HepG2 (cell line): ENCODE results near the gene ARHGAP5. TPM values are rescaled to one million over a fixed set of nuclear protein-coding genes. Genes with fewer than 3 reads are reported as not detected.
"Not testable (repeated sequence)": the region's sequence is repeated elsewhere in the genome, so short reads cannot be mapped to it uniquely, and the experiment has no call there.

Experiments used
- FOXP4 ChIP-seq: sonication (generic); formaldehyde crosslinking; IDR thresholded peaks from 2 replicates; pipeline ENCODE4 v1.4.0; 2020; ENCODE audit warnings: missing genetic modification reagents
- POGZ ChIP-seq: sonication (generic); formaldehyde crosslinking; IDR thresholded peaks from 2 replicates; pipeline ENCODE4 v1.4.0; 2020; ENCODE audit warnings: mild to moderate bottlenecking, missing genetic modification reagents
- SOX13 ChIP-seq, 3 experiments: fragments of 450-650 bp in 1 of 3; sonication (generic) in 1 of 3; formaldehyde crosslinking in 1 of 3; IDR thresholded peaks in 2 of 3; conservative IDR thresholded peaks in 1 of 3; 2 replicates each; pipeline versions ENCODE4 v1.5.0 to v1.6.1; 2016 to 2020; ENCODE audit warnings: antibody characterized with exemption in 1 of 3, mild to moderate bottlenecking in 1 of 3, missing compliant biosample characterization in 1 of 3, missing genetic modification reagents in 1 of 3, moderate library complexity in 1 of 3
- SOX6 ChIP-seq, 2 experiments: fragments of 450-650 bp in 1 of 2; sonication (generic) in 1 of 2; formaldehyde crosslinking in 1 of 2; IDR thresholded peaks; 2 replicates each; pipeline versions ENCODE4 v1.4.0 to v1.6.1; 2017 to 2020; ENCODE audit warnings: antibody characterized with exemption in 1 of 2, mild to moderate bottlenecking in 1 of 2, missing genetic modification reagents in 1 of 2
- SP5 ChIP-seq: IDR thresholded peaks from 2 replicates; pipeline ENCODE4 v1.6.1; 2016; ENCODE audit warnings: low read depth, borderline replicate concordance
- ZNF460 ChIP-seq: sonication (generic); formaldehyde crosslinking; IDR thresholded peaks from 2 replicates; pipeline ENCODE4 v1.5.1; 2020; ENCODE audit warnings: missing genetic modification reagents, mild to moderate bottlenecking, borderline replicate concordance
- ZNF652 ChIP-seq: IDR thresholded peaks from 2 replicates; pipeline ENCODE4 v1.6.1; 2016; ENCODE audit warnings: low read depth, borderline replicate concordance
- polyA plus RNA-seq, 8 experiments: library from polyadenylated mRNA; depleted of rRNA in 3 of 8; stranded (reverse) in 7 of 8; unstranded in 1 of 8; fragments of >200 nt; fragmentation: Illumina TruSeq in 4 of 8; extraction: Trizol in 4 of 8; gene quantifications; 2 replicates each; pipeline versions ENCODE4 v1.2.1 to v1.2.3, GENCODE V29; 2011 to 2016; ENCODE audit warnings: low read depth in 4 of 8, missing spikeins in 1 of 8, mixed read lengths in 1 of 8; ENCODE audit not compliant: insufficient read depth in 1 of 8
- total RNA-seq, 5 experiments: library from RNA; depleted of rRNA; stranded (reverse); fragments of >200 nt; fragmentation: Illumina TruSeq; extraction: Trizol; gene quantifications; 2 replicates each; pipeline ENCODE4 v1.2.3, GENCODE V29; 2016; ENCODE audit warnings: low read depth in 1 of 5

ARHGAP5 gene
- total and polyA plus RNA-seq, 2 of the 13 experiments (the other 11 are each of a cell fraction or from before 2014, with no cell fraction given) = 33.7 to 144 TPM

DNA sequence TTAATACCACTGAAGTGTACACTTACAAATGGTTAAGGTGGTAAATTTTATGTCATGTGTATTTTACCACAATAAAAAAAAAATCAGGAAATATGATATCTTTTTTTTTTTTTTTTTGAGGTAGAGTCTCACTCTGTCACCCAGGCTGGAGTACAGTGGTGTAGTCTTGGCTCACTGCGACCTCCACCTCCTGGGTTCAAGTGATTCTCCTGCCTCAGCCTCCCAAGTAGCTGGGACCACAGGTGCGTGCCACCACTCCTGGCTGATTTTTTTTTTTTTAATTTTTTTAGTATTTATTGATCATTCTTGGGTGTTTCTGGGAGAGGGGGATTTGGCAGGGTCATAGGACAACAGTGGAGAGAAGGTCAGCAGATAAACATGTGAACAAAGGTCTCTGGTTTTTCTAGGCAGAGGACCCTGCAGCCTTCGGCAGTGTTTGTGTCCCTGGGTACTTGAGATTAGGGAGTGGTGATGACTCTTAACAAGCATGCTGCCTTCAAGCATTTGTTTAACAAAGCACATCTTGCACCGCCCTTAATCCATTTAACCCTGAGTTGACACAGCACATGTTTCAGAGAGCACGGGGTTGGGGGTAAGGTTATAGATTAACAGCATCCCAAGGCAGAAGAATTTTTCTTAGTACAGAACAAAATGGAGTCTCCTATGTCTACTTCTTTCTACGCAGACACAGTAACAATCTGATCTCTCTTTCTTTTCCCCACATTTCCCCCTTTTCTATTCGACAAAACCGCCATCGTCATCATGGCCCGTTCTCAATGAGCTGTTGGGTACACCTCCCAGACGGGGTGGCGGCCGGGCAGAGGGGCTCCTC, 50.0 kb downstream of the ARHGAP5 start (continued):
- peak; percentile 65 for TF ChIP-seq SP5 (CRISPR knock-in tag)
- TF ChIP-seq ZNF652 (CRISPR knock-in tag) = peak; percentile 84
- not testable (repeated sequence) for TF ChIP-seq SOX6, SOX13 (IDR thresholded peaks at IDR 0.05)
- peak; percentile 47 for TF ChIP-seq SOX6 (CRISPR knock-in tag; IDR thresholded peaks at IDR 0.05)
- TF ChIP-seq FOXP4 = peak; percentile 28; the same call in 1 of the 2 replicates
- TF ChIP-seq POGZ (CRISPR knock-in tag) = 0 out of 2 replicates have a peak, but pooled peaks have one; percentile 26
- TF ChIP-seq ZNF460 (CRISPR knock-in tag) = peak; percentile 60; the same call in 1 of the 2 replicates
- peak in 1 of 2 experiments; percentile 75; a peak in 2 of 4 replicates for TF ChIP-seq SOX13 (CRISPR knock-in tag; conservative IDR thresholded peaks at IDR 0.05 in 1 of 2, IDR thresholded peaks at IDR 0.05 in 1 of 2)
